ENCODE data around the gene SNUPN. TPM values are rescaled to one million over a fixed set of nuclear protein-coding genes. Genes with fewer than 3 reads are reported as not detected.

The SNUPN gene
- total RNA-seq, 4 donors from 2014 or later, result 2.0 to 35.8 (median 29.1) TPM

GRCh38 chr15:75646944-75647364 lies 21.4 kb upstream of the SNUPN start:
- no peaks in the 10 kb centered on the region for H3K36me3 ChIP-seq
- intact Hi-C loops (cut with DNase I; ENCODE audit: low total_unique reads), result no loop called here
- H3K27me3 ChIP-seq, result no peaks in the 10 kb centered on the region
- no peaks in the 10 kb centered on the region for H3K9me3 ChIP-seq
- peaks cover 0 to 25% of the 10 kb centered on the region in 2 donors for H3K4me1 ChIP-seq
- TF ChIP-seq POLR2A (IDR thresholded peaks at IDR 0.05), result no peak
- TF ChIP-seq, protein P1, sequence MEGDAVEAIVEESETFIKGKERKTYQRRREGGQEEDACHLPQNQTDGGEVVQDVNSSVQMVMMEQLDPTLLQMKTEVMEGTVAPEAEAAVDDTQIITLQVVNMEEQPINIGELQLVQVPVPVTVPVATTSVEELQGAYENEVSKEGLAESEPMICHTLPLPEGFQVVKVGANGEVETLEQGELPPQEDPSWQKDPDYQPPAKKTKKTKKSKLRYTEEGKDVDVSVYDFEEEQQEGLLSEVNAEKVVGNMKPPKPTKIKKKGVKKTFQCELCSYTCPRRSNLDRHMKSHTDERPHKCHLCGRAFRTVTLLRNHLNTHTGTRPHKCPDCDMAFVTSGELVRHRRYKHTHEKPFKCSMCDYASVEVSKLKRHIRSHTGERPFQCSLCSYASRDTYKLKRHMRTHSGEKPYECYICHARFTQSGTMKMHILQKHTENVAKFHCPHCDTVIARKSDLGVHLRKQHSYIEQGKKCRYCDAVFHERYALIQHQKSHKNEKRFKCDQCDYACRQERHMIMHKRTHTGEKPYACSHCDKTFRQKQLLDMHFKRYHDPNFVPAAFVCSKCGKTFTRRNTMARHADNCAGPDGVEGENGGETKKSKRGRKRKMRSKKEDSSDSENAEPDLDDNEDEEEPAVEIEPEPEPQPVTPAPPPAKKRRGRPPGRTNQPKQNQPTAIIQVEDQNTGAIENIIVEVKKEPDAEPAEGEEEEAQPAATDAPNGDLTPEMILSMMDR (IDR thresholded peaks at IDR 0.05), result no peak
- DNase-seq, result no peak
- H3K27ac ChIP-seq, result peak overlapping the region; percentile 91 to 94
- H3K4me3 ChIP-seq, result peak overlapping the region; percentile 63 to 71

- Histone ChIP-seq H3K9me3 (no peaks in the 10 kb centered on the region), H3K4me3 (peak overlapping the region; percentile 63 to 71), H3K4me1 (peaks cover 0 to 20% of the 10 kb centered on the region in 2 donors), H3K36me3 (no peaks in the 10 kb centered on the region), H3K27me3 (no peaks in the 10 kb centered on the region), H3K27ac (peak overlapping the region; percentile 91 to 94)
- intact Hi-C loops (cut with DNase I; ENCODE audit: low total_unique reads), result no loop called here
- DNase-seq, result no peak
- no peak for TF ChIP-seq POLR2A (IDR thresholded peaks at IDR 0.05)
- TF ChIP-seq, protein P1 (IDR thresholded peaks at IDR 0.05), result no peak
These were observed 20.8 kb upstream of the SNUPN start for GRCh38 chr15:75646112-75646943.

DNA sequence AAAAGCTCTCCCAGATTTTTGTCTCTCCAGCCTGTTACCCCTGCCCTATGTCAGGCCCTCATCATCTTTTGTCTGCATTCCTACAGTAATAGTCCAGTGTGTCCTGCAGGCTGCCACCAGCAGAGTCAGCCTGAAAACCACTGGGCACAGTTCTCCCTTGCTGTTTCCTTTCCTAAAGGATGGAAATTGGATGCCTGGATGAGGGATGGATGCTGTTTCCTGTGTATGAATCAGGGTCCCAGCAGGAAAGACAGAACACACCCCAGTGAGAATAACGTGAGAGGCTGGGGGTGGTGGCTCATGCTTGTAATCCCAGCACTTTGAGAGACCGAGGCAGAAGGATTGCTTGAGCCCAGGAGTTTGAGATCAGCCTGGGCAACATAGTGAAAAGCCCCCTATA lies 18.9 kb upstream of the SNUPN start:
- intact Hi-C loops (cut with DNase I; ENCODE audit: low total_unique reads), result no loop called here
- peaks cover 0 to 9% of the 10 kb centered on the region in 2 donors for H3K4me1 ChIP-seq
- H3K27me3 ChIP-seq, result no peaks in the 10 kb centered on the region
- no peak for DNase-seq
- no peak overlapping the region for H3K27ac ChIP-seq
- H3K9me3 ChIP-seq, result no peaks in the 10 kb centered on the region
- TF ChIP-seq, protein P1 (IDR thresholded peaks at IDR 0.05), result no peak
- no peak for TF ChIP-seq POLR2A (IDR thresholded peaks at IDR 0.05)
- no peak overlapping the region for H3K4me3 ChIP-seq
- no peaks in the 10 kb centered on the region for H3K36me3 ChIP-seq

GRCh38 chr15:75641603-75642002 lies 16.1 kb upstream of the SNUPN start:
- no peaks in the 10 kb centered on the region for H3K27me3 ChIP-seq
- H3K4me3 ChIP-seq, result no peak overlapping the region
- H3K9me3 ChIP-seq, result no peaks in the 10 kb centered on the region
- DNase-seq, result no peak
- H3K4me1 ChIP-seq, result peaks cover 3 to 17% of the 10 kb centered on the region in 2 donors
- H3K36me3 ChIP-seq, result no peaks in the 10 kb centered on the region
- TF ChIP-seq, protein P1 (IDR thresholded peaks at IDR 0.05), result no peak
- no peak for TF ChIP-seq POLR2A (IDR thresholded peaks at IDR 0.05)
- intact Hi-C loops (cut with DNase I; ENCODE audit: low total_unique reads), result no loop called here
- no peak overlapping the region for H3K27ac ChIP-seq

DNA sequence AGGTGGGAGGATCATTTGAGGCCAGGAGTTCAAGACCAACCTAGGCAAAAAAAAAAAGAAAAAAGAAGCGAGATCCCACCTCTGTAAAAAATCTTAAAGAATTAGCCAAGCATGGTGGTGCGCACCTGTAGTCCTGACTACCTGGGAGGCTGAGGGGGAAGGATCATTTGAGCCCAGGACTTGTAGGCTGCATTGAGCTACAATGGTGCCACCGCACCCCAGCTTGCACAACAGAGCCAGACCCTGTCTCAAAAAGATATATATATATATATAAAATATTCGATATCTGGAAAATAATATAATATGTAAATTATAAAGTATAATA lies 15.6 kb upstream of the SNUPN start:
- no peaks in the 10 kb centered on the region for H3K9me3 ChIP-seq
- intact Hi-C loops (cut with DNase I; ENCODE audit: low total_unique reads), result no loop called here
- H3K4me3 ChIP-seq, result no peak overlapping the region
- no peak for DNase-seq
- no peaks in the 10 kb centered on the region for H3K36me3 ChIP-seq
- TF ChIP-seq, protein P1 (IDR thresholded peaks at IDR 0.05), result no peak
- TF ChIP-seq POLR2A (IDR thresholded peaks at IDR 0.05), result no peak
- H3K27ac ChIP-seq, result peak overlapping the region; percentile 88
- H3K4me1 ChIP-seq, result peaks cover 3 to 12% of the 10 kb centered on the region in 2 donors
- H3K27me3 ChIP-seq, result no peaks in the 10 kb centered on the region

Data from uterus (tissue), 4 donors.